A549 treated with ZK216348 at 1 μM for 4 hours (cell line): ENCODE results near the gene DNAJB2. TPM values are rescaled to one million over a fixed set of nuclear protein-coding genes. Genes with fewer than 3 reads are reported as not detected.

Experiments used
- total RNA-seq: library from RNA; stranded (reverse); fragments of 200-300 nt; extraction: Qiagen RNA extraction; gene quantifications from 5 replicates; pipeline ENCODE4 v1.2.3, GENCODE V29; 2022; ENCODE audit warnings: low read depth

The DNAJB2 gene
- 28.6 to 57.4 TPM (median 45.2 TPM) in 5 replicates for total RNA-seq

GRCh38 chr2:219279151-219279915 is at the start of gene DNAJB2:
Gene DNAJB2, plus strand, starts transcription at chr2:219279366. Its CDS starts 468 bp downstream, at chr2:219279834.

GRCh38 chr2:219245148-219245898 is 33.8 kb upstream of the DNAJB2 start, which contains the start of the genes GLB1L and STK16:
Gene GLB1L, minus strand, starts transcription at chr2:219245444. Its CDS starts 1,871 bp downstream, at chr2:219243573.
Gene STK16, plus strand, starts transcription at chr2:219245479. Its CDS starts 521 bp downstream, at chr2:219246000.

GRCh38 chr2:219252900-219253752 is 26.0 kb upstream of the DNAJB2 start, which contains the start of gene TUBA4B:
Gene TUBA4B, plus strand, starts transcription at chr2:219253243. Its CDS starts 165 bp downstream, at chr2:219253408.

GRCh38 chr2:219253753-219254589 is 25.2 kb upstream of the DNAJB2 start, which contains the start of gene TUBA4A:
Gene TUBA4A, minus strand, starts transcription at chr2:219253918. Its CDS starts 60 bp downstream, at chr2:219253858.

GRCh38 chr2:219309278-219309677 is 30.1 kb downstream of the DNAJB2 start, which contains the start of gene PTPRN:
Gene PTPRN, minus strand, starts transcription at chr2:219309401. Its CDS starts 69 bp downstream, at chr2:219309332.

GRCh38 chr2:219332542-219332941 is 53.4 kb downstream of the DNAJB2 start, which contains the start of gene RESP18:
Gene RESP18, minus strand, starts transcription at chr2:219332744.

Other genes starting within 250 kb of the DNAJB2 start
- 0.11 to 0.23 TPM (median 0.18 TPM) in 5 replicates for gene CFAP65, start 237.8 kb upstream of the DNAJB2 start, total RNA-seq
- 0.25 to 0.47 TPM (median 0.37 TPM) in 4 of 5 replicates, not detected in the other for gene IHH, start 218.4 kb upstream of the DNAJB2 start, total RNA-seq
- 14.2 to 16.2 TPM (median 15.2 TPM) in 5 replicates for gene NHEJ1, start 118.6 kb upstream of the DNAJB2 start, total RNA-seq
- gene SLC23A3, start 109.3 kb upstream of the DNAJB2 start, total RNA-seq, result 0.28 to 0.80 TPM (median 0.46 TPM) in 5 replicates
- 32.1 to 55.5 TPM (median 46.5 TPM) in 5 replicates for gene CNPPD1, start 102.4 kb upstream of the DNAJB2 start, total RNA-seq
- 53.9 to 88.2 TPM (median 84.2 TPM) in 5 replicates for gene RETREG2, start 101.1 kb upstream of the DNAJB2 start, total RNA-seq
- 12.4 to 25.5 TPM (median 20.6 TPM) in 5 replicates for gene ZFAND2B, start 72.6 kb upstream of the DNAJB2 start, total RNA-seq
- 23.6 to 35.5 TPM (median 32.1 TPM) in 5 replicates for gene ABCB6, start 60.4 kb upstream of the DNAJB2 start, total RNA-seq
- gene ATG9A, start 49.7 kb upstream of the DNAJB2 start, total RNA-seq, result 30.5 to 48.5 TPM (median 47.1 TPM) in 5 replicates
- 16.7 to 21.8 TPM (median 20.0 TPM) in 5 replicates for gene ANKZF1, start 49.6 kb upstream of the DNAJB2 start, total RNA-seq
- gene GLB1L, start 33.9 kb upstream of the DNAJB2 start, total RNA-seq, result 5.3 to 9.7 TPM (median 6.5 TPM) in 5 replicates
- 23.4 to 34.2 TPM (median 27.8 TPM) in 5 replicates for gene STK16, start 33.9 kb upstream of the DNAJB2 start, total RNA-seq
- 0.26 to 0.33 TPM (median 0.27 TPM) in 3 of 5 replicates, not detected in the others for gene TUBA4B, start 26.1 kb upstream of the DNAJB2 start, total RNA-seq
- 299 to 359 TPM (median 345 TPM) in 5 replicates for gene TUBA4A, start 25.4 kb upstream of the DNAJB2 start, total RNA-seq
- 1.1 to 1.8 TPM (median 1.4 TPM) in 5 replicates for gene PTPRN, start 30.0 kb downstream of the DNAJB2 start, total RNA-seq
- not detected in 5 replicates for gene RESP18, start 53.4 kb downstream of the DNAJB2 start, total RNA-seq
- gene DNPEP, start 108.5 kb downstream of the DNAJB2 start, total RNA-seq, result 51.7 to 64.3 TPM (median 58.3 TPM) in 5 replicates
- 0.18 to 0.51 TPM (median 0.40 TPM) in 3 of 5 replicates, not detected in the others for gene DES, start 139.0 kb downstream of the DNAJB2 start, total RNA-seq
- gene SPEG, start 155.5 kb downstream of the DNAJB2 start, total RNA-seq, result 5.1 to 10.4 TPM (median 6.9 TPM) in 5 replicates
- 30.0 to 39.8 TPM (median 38.7 TPM) in 5 replicates for gene GMPPA, start 219.5 kb downstream of the DNAJB2 start, total RNA-seq
- 0.08 to 0.17 TPM (median 0.09 TPM) in 4 of 5 replicates, not detected in the other for gene ASIC4, start 235.1 kb downstream of the DNAJB2 start, total RNA-seq